H1 (cell line): ENCODE measurements around the gene NSL1. TPM values are rescaled to one million over a fixed set of nuclear protein-coding genes. Genes with fewer than 3 reads are reported as not detected.

Experiments used
- CTCF ChIA-PET: fragments of 300-600 bp; sonication (Branson Sonifier 250); formaldehyde crosslinking; loops from one replicate; lab custom pipeline; 2021; ENCODE audit not compliant: partially characterized antibody; lab: Charles Lee
- POLR2A ChIA-PET: fragments of 300-600 bp; sonication (Branson Sonifier 250); formaldehyde crosslinking; loops from one replicate; lab custom pipeline; 2021; ENCODE audit warnings: inconsistent platforms; ENCODE audit not compliant: partially characterized antibody; lab: Charles Lee
- DNase-seq, 2 experiments: peaks; one replicate each; pipeline versions ENCODE4 v3.0.0 to v3.0.0-alpha.2; 2010 to 2022; ENCODE audit warnings: low spot score in 2 of 2, low read depth in 1 of 2, mixed read lengths in 1 of 2
- FAIRE-seq: peaks from 2 replicates; lab custom pipeline; 2011; peaks lifted over from hg19 to GRCh38; lab: Jason Lieb, UNC
- H2AFZ ChIP-seq: 2 replicates; pipeline ENCODE4 v1.8.1; 2012; ENCODE audit warnings: low read length, inconsistent platforms
- H2AK5ac ChIP-seq: 2 replicates; pipeline ENCODE4 v1.6.1; 2013; ENCODE audit warnings: low read depth, low read length
- H2BK120ac ChIP-seq: replicated peaks from 2 replicates; pipeline ENCODE3; 2013; ENCODE audit warnings: low read depth, low read length, inconsistent platforms
- H2BK12ac ChIP-seq: 2 replicates; pipeline ENCODE4 v1.6.1; 2013; ENCODE audit warnings: low read depth, low read length
- H2BK15ac ChIP-seq: 2 replicates; pipeline ENCODE4 v1.6.1; 2013; ENCODE audit warnings: low read length
- H2BK20ac ChIP-seq: 2 replicates; pipeline ENCODE4 v1.6.1; 2013; ENCODE audit warnings: low read length
- H2BK5ac ChIP-seq: 2 replicates; pipeline ENCODE4 v1.6.1; 2013; ENCODE audit warnings: low read depth, low read length
- H3K14ac ChIP-seq: 2 replicates; pipeline ENCODE4 v1.6.1; 2013; ENCODE audit warnings: inconsistent platforms; ENCODE audit not compliant: insufficient read length
- H3K18ac ChIP-seq: 2 replicates; pipeline ENCODE4 v1.6.1; 2013; ENCODE audit warnings: low read length; ENCODE audit errors: extremely low read depth
- H3K23ac ChIP-seq: 2 replicates; pipeline ENCODE4 v1.6.1; 2013; ENCODE audit warnings: inconsistent platforms; ENCODE audit not compliant: insufficient read length
- H3K23me2 ChIP-seq: 2 replicates; pipeline ENCODE4 v1.6.1; 2013; ENCODE audit warnings: low read depth, low read length
- H3K27ac ChIP-seq: 2 replicates; pipeline ENCODE4 v1.6.1; 2011; ENCODE audit warnings: low read depth, low read length, inconsistent platforms
- H3K27me3 ChIP-seq, 4 experiments: replicated peaks in 1 of 4; 1 replicate in 1 of 4; 2 replicates in 3 of 4; pipeline versions ENCODE4 v1.6.1 to v1.8.1; 2011 to 2013; ENCODE audit warnings: low read length in 3 of 4, mild to moderate bottlenecking in 3 of 4, inconsistent platforms in 2 of 4, mixed read lengths in 2 of 4, moderate library complexity in 1 of 4; ENCODE audit not compliant: control insufficient read depth in 3 of 4, insufficient read depth in 3 of 4; ENCODE audit errors: extremely low read depth in 1 of 4
- H3K36me3 ChIP-seq, 4 experiments: 2 replicates each; pipeline versions ENCODE4 v1.6.1 to v1.8.1; 2011 to 2013; ENCODE audit warnings: mild to moderate bottlenecking in 4 of 4, low read length in 3 of 4, moderate library complexity in 2 of 4, control low read depth in 1 of 4, inconsistent platforms in 1 of 4; ENCODE audit not compliant: insufficient read depth in 4 of 4, control insufficient read depth in 2 of 4
- H3K4ac ChIP-seq: replicated peaks from 2 replicates; pipeline ENCODE3; 2013; ENCODE audit warnings: low read length, low read depth, mixed read lengths, inconsistent platforms; ENCODE audit not compliant: insufficient read length
- H3K4me1 ChIP-seq, 4 experiments: replicated peaks in 1 of 4; 1 replicate in 1 of 4; 2 replicates in 3 of 4; pipeline versions ENCODE4 v1.6.1 to v1.8.1; 2011 to 2013; ENCODE audit warnings: low read length in 3 of 4, inconsistent platforms in 2 of 4, mixed read lengths in 1 of 4; ENCODE audit not compliant: insufficient read depth in 4 of 4, control insufficient read depth in 3 of 4
- H3K4me2 ChIP-seq, 2 experiments: 2 replicates each; pipeline versions ENCODE4 v1.6.1 to v1.8.1; 2011 to 2013; ENCODE audit warnings: low read depth in 2 of 2, low read length in 2 of 2, control low read depth in 1 of 2, inconsistent platforms in 1 of 2, mild to moderate bottlenecking in 1 of 2; ENCODE audit not compliant: insufficient read depth in 1 of 2
- H3K4me3 ChIP-seq, 4 experiments: fragments of 200-600, 300-600 bp in 1 of 4; sonication (generic), shearing (Covaris generic), sonication (Bioruptor Twin) in 1 of 4; 2 replicates each; pipeline versions ENCODE4 v1.5.1 to v1.8.1; 2011 to 2016; ENCODE audit warnings: low read length in 4 of 4, low read depth in 3 of 4, control low read depth in 2 of 4, inconsistent platforms in 2 of 4, mild to moderate bottlenecking in 2 of 4, mixed read lengths in 1 of 4, moderate library complexity in 1 of 4; ENCODE audit not compliant: insufficient read depth in 2 of 4; ENCODE audit errors: extremely low read depth in 1 of 4
- H3K56ac ChIP-seq: replicated peaks from 2 replicates; pipeline ENCODE3; 2013; ENCODE audit warnings: low read depth, mild to moderate bottlenecking, mixed read lengths, low read length, inconsistent platforms; ENCODE audit not compliant: insufficient read length
- H3K79me1 ChIP-seq: 2 replicates; pipeline ENCODE4 v1.6.1; 2013; ENCODE audit warnings: low read depth, low read length, control low read depth
- H3K79me2 ChIP-seq, 2 experiments: 2 replicates each; pipeline versions ENCODE4 v1.6.1 to v1.8.1; 2012 to 2013; ENCODE audit warnings: low read length in 2 of 2, mild to moderate bottlenecking in 2 of 2, inconsistent platforms in 1 of 2; ENCODE audit not compliant: insufficient read depth in 2 of 2, control insufficient read depth in 1 of 2
- H3K9ac ChIP-seq, 4 experiments: replicated peaks in 1 of 4; 1 replicate in 1 of 4; 2 replicates in 3 of 4; pipeline versions ENCODE4 v1.6.1 to v1.8.1; 2011 to 2013; ENCODE audit warnings: low read depth in 3 of 4, low read length in 3 of 4, control low read depth in 2 of 4, mild to moderate bottlenecking in 2 of 4, moderate library complexity in 2 of 4, inconsistent platforms in 1 of 4; ENCODE audit errors: extremely low read depth in 1 of 4
- H3K9me3 ChIP-seq, 2 experiments: 2 replicates each; pipeline versions ENCODE4 v1.6.1 to v1.8.1; 2012 to 2013; ENCODE audit warnings: mild to moderate bottlenecking in 2 of 2, moderate library complexity in 2 of 2, control low read depth in 1 of 2, inconsistent platforms in 1 of 2, low read depth in 1 of 2, low read length in 1 of 2, mixed read lengths in 1 of 2; ENCODE audit not compliant: insufficient read depth in 2 of 2
- H4K20me1 ChIP-seq, 2 experiments: replicated peaks in 1 of 2; 2 replicates each; pipeline versions ENCODE3 to v1.8.1; 2011 to 2013; ENCODE audit warnings: inconsistent platforms in 2 of 2, low read length in 2 of 2, mild to moderate bottlenecking in 1 of 2; ENCODE audit not compliant: insufficient read depth in 2 of 2, control insufficient read depth in 1 of 2
- H4K5ac ChIP-seq: 2 replicates; pipeline ENCODE4 v1.6.1; 2013; ENCODE audit warnings: low read length, low read depth, mixed read lengths, inconsistent platforms; ENCODE audit not compliant: insufficient read length
- H4K8ac ChIP-seq: 2 replicates; pipeline ENCODE4 v1.8.0; 2013; ENCODE audit warnings: mild to moderate bottlenecking, moderate library complexity, low read length, inconsistent platforms; ENCODE audit not compliant: insufficient read depth; ENCODE audit errors: extremely low read depth
- H4K91ac ChIP-seq: replicated peaks from 2 replicates; pipeline ENCODE3; 2013; ENCODE audit warnings: low read length, mixed read lengths, inconsistent platforms; ENCODE audit not compliant: insufficient read length
- WGBS, 2 experiments: shearing (Covaris generic) in 1 of 2; methylation state at CpG; one replicate each; pipeline versions ENCODE4 v1.1.6 to v1.1.7; 2013 to 2015; ENCODE audit warnings: low lambda C conversion rate in 2 of 2, mixed read lengths in 2 of 2, inconsistent platforms in 1 of 2, low coverage in 1 of 2, missing lambda C conversion rate in 1 of 2; ENCODE audit not compliant: insufficient replicate concordance in 2 of 2, insufficient coverage in 1 of 2, insufficient read length in 1 of 2; ENCODE audit errors: extremely low coverage in 1 of 2, missing lambda C conversion rate in 1 of 2; 5-methylcytosine and 5-hydroxymethylcytosine counted together
- polyA plus RNA-seq, 7 experiments: library from polyadenylated mRNA; depleted of rRNA in 3 of 7; stranded (reverse) in 5 of 7; unstranded in 2 of 7; fragments of >200 nt in 5 of 7; fragments of 200-250 nt in 2 of 7; gene quantifications; 1 replicate in 5 of 7; 2 replicates in 1 of 7; 4 replicates in 1 of 7; pipeline versions ENCODE4 v1.2.1 to v1.2.3, GENCODE V29; 2011 to 2013; ENCODE audit warnings: missing spikeins in 2 of 7, mixed read lengths in 2 of 7
- total RNA-seq: library from RNA; stranded (reverse); fragmentation: NEBNext Ultra II Directional; extraction: Animal tissue kit (Norgen Biotek cat#: 25700); gene quantifications from 2 replicates; pipeline ENCODE4 v1.2.1, GENCODE V29; 2021

NSL1 gene
- total and polyA plus RNA-seq, 2 of the 8 experiments (the other 6 are each of a cell fraction or from before 2014, with no cell fraction given): 25.4 to 51.7 TPM

DNA sequence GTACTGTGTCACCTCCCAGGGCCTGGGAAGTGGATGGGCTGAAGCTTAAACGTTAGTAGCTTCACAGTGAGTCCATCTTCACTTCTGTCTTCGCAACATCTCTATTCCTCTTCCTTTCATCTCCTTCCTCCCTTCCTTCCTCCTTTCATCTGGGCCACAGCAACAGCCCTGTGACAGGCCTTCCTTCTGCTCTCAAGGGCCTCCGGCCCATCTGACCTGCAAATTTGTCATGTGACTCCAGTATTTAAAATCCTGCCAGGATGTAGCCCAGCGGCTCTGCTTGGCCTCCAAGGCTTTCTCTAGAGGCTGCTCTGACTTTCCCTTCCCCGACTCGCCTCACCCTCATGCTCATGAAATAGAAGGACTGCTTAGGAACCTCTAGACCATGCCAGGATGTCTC lies 81.0 kb downstream of the NSL1 start:
- Histone ChIP-seq H3K4me2 (no peak overlapping the region), H3K56ac (no peak overlapping the region), H3K23ac (no peak overlapping the region), H2BK120ac (no peak overlapping the region), H4K5ac (no peak overlapping the region), H3K36me3 (no peaks in the 10 kb centered on the region), H2BK12ac (no peak overlapping the region), H3K23me2 (no peaks in the 10 kb centered on the region), H3K18ac (no peak overlapping the region), H2AFZ (peak overlapping the region; percentile 84; the same call in 1 of the 2 replicates), H3K27me3 (no peaks in the 10 kb centered on the region), H4K8ac (no peak overlapping the region), H3K4ac (no peak overlapping the region), H3K9ac (no peak overlapping the region), H2BK15ac (no peak overlapping the region), H4K91ac (no peak overlapping the region), H3K79me1 (no peaks in the 10 kb centered on the region), H2BK5ac (no peak overlapping the region), H2AK5ac (no peak overlapping the region), H4K20me1 (peaks cover 0 to 2% of the 10 kb centered on the region in 2 experiments), H3K79me2 (no peaks in the 10 kb centered on the region), H3K4me1 (no peaks in the 10 kb centered on the region), H3K4me3 (no peak overlapping the region), H3K27ac (no peak overlapping the region), H3K9me3 (no peaks in the 10 kb centered on the region; a peak in 1 of 4 replicates), H2BK20ac (no peak overlapping the region), H3K14ac (no peak overlapping the region)
- FAIRE-seq: no peak
- WGBS, 2 experiments: 97% methylated on average over 6 of the region's 6 CpGs; no CpG with 5 or more reads in 1 of the 2 experiments
- DNase-seq: no peak
- POLR2A ChIA-PET: interaction anchor here (0.7 to 1.4 kb wide), 3 partner anchors 9 to 195 kb away, joined by 3 to 4 read pairs (median 3); partner anchors contain the start of gene ATF3
- CTCF ChIA-PET: interaction anchor here (0.8 to 1.8 kb wide), 4 partner anchors 9 to 233 kb away, joined by 3 to 5 read pairs (median 3); no protein-coding TSS in a partner anchor
